SK-N-SH (cell line): ENCODE results near the gene TSC1. TPM values are rescaled to one million over a fixed set of nuclear protein-coding genes. Genes with fewer than 3 reads are reported as not detected.

ENCODE experiments used
- CTCF ChIA-PET: fragments of 300-600, 350-600 bp; formaldehyde crosslinking; extraction: SDS; loops from one replicate; lab custom pipeline; 2021; lab: Yijun Ruan, JAX
- POLR2A ChIA-PET: fragments of 350-600 bp; sonication (Branson Sonifier 250); formaldehyde crosslinking; extraction: SDS; loops from one replicate; lab custom pipeline; 2020; ENCODE audit warnings: antibody characterized with exemption, inconsistent platforms; lab: Yijun Ruan, JAX
- DNase-seq: peaks from one replicate; pipeline ENCODE4 v3.0.0; 2012
- H2AFZ ChIP-seq: fragments of 200-600 bp; sonication (generic); 2 replicates; pipeline ENCODE4 v1.8.1; 2016; ENCODE audit warnings: antibody characterized with exemption, mild to moderate bottlenecking, low read depth
- H3F3A ChIP-seq: fragments of 200-600 bp; sonication (generic); replicated peaks from 2 replicates; pipeline ENCODE3; 2016; ENCODE audit warnings: antibody characterized with exemption, mild to moderate bottlenecking; ENCODE audit not compliant: insufficient read depth
- H3K27ac ChIP-seq, 2 experiments: fragments of 200-500 bp in 1 of 2; fragments of 200-600 bp in 1 of 2; sonication (Bioruptor generic) in 1 of 2; sonication (generic), shearing (Covaris generic) in 1 of 2; 2 replicates each; pipeline versions ENCODE4 v1.5.1 to v1.6.1; 2014 to 2016; ENCODE audit warnings: low read depth in 2 of 2, inconsistent platforms in 1 of 2, low read length in 1 of 2, mild to moderate bottlenecking in 1 of 2, mixed read lengths in 1 of 2
- H3K27me3 ChIP-seq: fragments of 200-600 bp; sonication (generic), shearing (Covaris generic); 2 replicates; pipeline ENCODE4 v1.6.1; 2016; ENCODE audit warnings: mixed run types; ENCODE audit not compliant: insufficient read depth
- H3K36me3 ChIP-seq, 2 experiments: fragments of 200-500 bp in 1 of 2; fragments of 200-600 bp in 1 of 2; sonication (Bioruptor generic) in 1 of 2; sonication (generic) in 1 of 2; replicated peaks in 1 of 2; 2 replicates each; pipeline versions ENCODE3 to v1.5.1; 2014 to 2016; ENCODE audit warnings: low read length in 1 of 2, mild to moderate bottlenecking in 1 of 2; ENCODE audit not compliant: insufficient read depth in 2 of 2, control insufficient read depth in 1 of 2
- H3K4me1 ChIP-seq, 2 experiments: fragments of 200-500 bp in 1 of 2; fragments of 200-600 bp in 1 of 2; sonication (Bioruptor generic) in 1 of 2; sonication (generic), shearing (Covaris generic) in 1 of 2; 2 replicates each; pipeline versions ENCODE4 v1.5.1 to v1.6.1; 2014 to 2016; ENCODE audit warnings: low read depth in 1 of 2, low read length in 1 of 2, mixed run types in 1 of 2; ENCODE audit not compliant: insufficient read depth in 2 of 2, control insufficient read depth in 1 of 2
- H3K4me2 ChIP-seq: fragments of 200-600 bp; sonication (generic), shearing (Covaris generic); 2 replicates; pipeline ENCODE4 v1.6.1; 2017; ENCODE audit warnings: mixed run types
- H3K4me3 ChIP-seq, 2 experiments: fragments of 200-500 bp in 1 of 2; fragments of 200-600 bp in 1 of 2; sonication (Bioruptor generic) in 1 of 2; sonication (generic), shearing (Covaris generic) in 1 of 2; 2 replicates each; pipeline versions ENCODE4 v1.5.1 to v1.8.1; 2014 to 2016; ENCODE audit warnings: low read depth in 2 of 2, inconsistent platforms in 1 of 2, low read length in 1 of 2, mild to moderate bottlenecking in 1 of 2, mixed read lengths in 1 of 2, moderate library complexity in 1 of 2
- H3K79me2 ChIP-seq: fragments of 200-600 bp; sonication (generic); 2 replicates; pipeline ENCODE4 v1.8.1; 2017; ENCODE audit warnings: mild to moderate bottlenecking; ENCODE audit not compliant: insufficient read depth
- H3K9ac ChIP-seq: fragments of 200-600 bp; sonication (generic); 2 replicates; pipeline ENCODE4 v1.6.1; 2017; ENCODE audit warnings: mixed run types
- H3K9me2 ChIP-seq: fragments of 200-600 bp; sonication (generic); 2 replicates; pipeline ENCODE4 v1.6.1; 2017; ENCODE audit warnings: mixed run types
- H3K9me3 ChIP-seq: fragments of 200-600 bp; sonication (generic); 2 replicates; pipeline ENCODE4 v1.6.1; 2017; ENCODE audit warnings: mixed run types, mild to moderate bottlenecking, moderate library complexity
- H4K20me1 ChIP-seq: fragments of 200-600 bp; sonication (generic); 2 replicates; pipeline ENCODE4 v1.6.1; 2017; ENCODE audit warnings: mild to moderate bottlenecking, mixed run types; ENCODE audit not compliant: insufficient read depth
- CTCF ChIP-seq: fragments of 200-600 bp; sonication (generic); IDR thresholded peaks from 2 replicates; pipeline ENCODE4 v1.6.1; 2017; ENCODE audit warnings: antibody characterized with exemption, mild to moderate bottlenecking, moderate library complexity
- ELF1 ChIP-seq: IDR thresholded peaks from 2 replicates; pipeline ENCODE4 v1.4.0; 2012
- FOSL2 ChIP-seq: IDR thresholded peaks from 2 replicates; pipeline ENCODE4 v1.4.0; 2012; ENCODE audit warnings: low read depth, mild to moderate bottlenecking, moderate library complexity, borderline replicate concordance
- FOXJ3 ChIP-seq: sonication (generic); formaldehyde crosslinking; IDR thresholded peaks from 2 replicates; pipeline ENCODE4 v1.5.1; 2020; ENCODE audit warnings: mild to moderate bottlenecking, missing genetic modification reagents
- GABPA ChIP-seq: IDR thresholded peaks from 2 replicates; pipeline ENCODE4 v1.4.0; 2012; ENCODE audit warnings: low read depth, mild to moderate bottlenecking
- JUND ChIP-seq: IDR thresholded peaks from 2 replicates; pipeline ENCODE4 v1.4.0; 2012
- MAX ChIP-seq: IDR thresholded peaks from 2 replicates; pipeline ENCODE4 v1.4.0; 2012; ENCODE audit warnings: low read depth
- MXI1 ChIP-seq: IDR thresholded peaks from 2 replicates; pipeline ENCODE4 v1.6.1; 2012; ENCODE audit warnings: mild to moderate bottlenecking, low read depth, low read length, improper control_type of control experiment
- POLR2AphosphoS5 ChIP-seq: IDR thresholded peaks from 2 replicates; pipeline ENCODE4 v1.6.1; 2012; ENCODE audit warnings: low read depth, low read length
- RAD21 ChIP-seq: IDR thresholded peaks from 2 replicates; pipeline ENCODE4 v1.6.1; 2012; ENCODE audit warnings: mild to moderate bottlenecking, low read length
- RCOR1 ChIP-seq: fragments of 150-350 bp; IDR thresholded peaks from 2 replicates; pipeline ENCODE4 v1.6.1; 2017; ENCODE audit warnings: antibody characterized with exemption, low read length
- REST ChIP-seq: IDR thresholded peaks from 2 replicates; pipeline ENCODE4 v1.6.1; 2012; ENCODE audit warnings: mild to moderate bottlenecking, low read depth, low read length, moderate library complexity
- RFX5 ChIP-seq: IDR thresholded peaks from 2 replicates; pipeline ENCODE4 v1.6.1; 2012; ENCODE audit warnings: mild to moderate bottlenecking, improper control_type of control experiment, low read length
- RXRA ChIP-seq: IDR thresholded peaks from 2 replicates; pipeline ENCODE4 v1.4.0; 2012; ENCODE audit warnings: low read depth, mild to moderate bottlenecking, borderline replicate concordance
- SIN3A ChIP-seq: IDR thresholded peaks from 2 replicates; pipeline ENCODE4 v1.6.1; 2012; ENCODE audit warnings: low read depth, mild to moderate bottlenecking, low read length, moderate library complexity, borderline replicate concordance
- TCF12 ChIP-seq: IDR thresholded peaks from 2 replicates; pipeline ENCODE4 v1.4.0; 2012
- TEAD4 ChIP-seq: IDR thresholded peaks from 2 replicates; pipeline ENCODE4 v1.4.0; 2012; ENCODE audit warnings: mild to moderate bottlenecking, borderline replicate concordance; ENCODE audit not compliant: insufficient read depth
- YY1 ChIP-seq: IDR thresholded peaks from 2 replicates; pipeline ENCODE4 v1.4.0; 2012; ENCODE audit warnings: low read depth, mild to moderate bottlenecking
- ZBTB33 ChIP-seq: IDR thresholded peaks from 2 replicates; pipeline ENCODE4 v1.4.0; 2012; ENCODE audit warnings: low read depth, borderline replicate concordance
- WGBS: methylation state at CpG from one replicate; pipeline ENCODE4 v1.1.6; 2017; ENCODE audit warnings: low lambda C conversion rate; 5-methylcytosine and 5-hydroxymethylcytosine counted together
- polyA plus RNA-seq, 3 experiments: library from polyadenylated mRNA; depleted of rRNA; stranded (reverse); fragments of >200 nt; gene quantifications; 2 replicates each; pipeline ENCODE4 v1.2.3, GENCODE V29; 2012

The TSC1 gene
- polyA plus RNA-seq, 1 of the 3 experiments (the other 2 are of a cell fraction) = 18.3 TPM

- H3K9ac ChIP-seq = no peak overlapping the region
- TF ChIP-seq SIN3A (no peak), TEAD4 (no peak), MAX (no peak), YY1 (no peak), GABPA (no peak), FOSL2 (no peak), POLR2AphosphoS5 (no peak), ELF1 (no peak), REST (no peak), ZBTB33 (no peak), TCF12 (no peak), MXI1 (no peak), RXRA (no peak), JUND (no peak), RFX5 (no peak), RCOR1 (no peak), FOXJ3 (no peak), CTCF (no peak), RAD21 (no peak)
- POLR2A ChIA-PET = interaction anchor here (0.9 to 1.4 kb wide), 2 partner anchors 19 to 75 kb away, joined by 3 to 4 read pairs; no protein-coding TSS in a partner anchor
- H3F3A ChIP-seq = no peaks in the 10 kb centered on the region
- H3K9me3 ChIP-seq = no peaks in the 10 kb centered on the region
- H3K4me3 ChIP-seq = peak overlapping the region in 1 of 2 experiments; percentile 98; a peak in 1 of 4 replicates
- WGBS = 96% methylated on average over 6 of the region's 6 CpGs
- H3K4me2 ChIP-seq = peak overlapping the region; percentile 100
- no peak overlapping the region for H2AFZ ChIP-seq
- H3K9me2 ChIP-seq = no peaks in the 10 kb centered on the region
- peaks cover 0 to 7% of the 10 kb centered on the region in 2 experiments; a peak in 1 of 4 replicates for H3K4me1 ChIP-seq
- H3K79me2 ChIP-seq = no peaks in the 10 kb centered on the region; the same call in 1 of the 2 replicates
- CTCF ChIA-PET = interaction anchor here (1.5 to 2.8 kb wide), 2 partner anchors 22 to 80 kb away, joined by 9 to 19 read pairs; no protein-coding TSS in a partner anchor
- no peaks in the 10 kb centered on the region for H3K36me3 ChIP-seq
- H3K27ac ChIP-seq = no peak overlapping the region; a peak in 1 of 4 replicates
- no peaks in the 10 kb centered on the region for H3K27me3 ChIP-seq
- DNase-seq = no peak
- H4K20me1 ChIP-seq = no peaks in the 10 kb centered on the region
These were observed 64.7 kb downstream of the TSC1 start for GRCh38 chr9:132879457-132880323.
